ENCODE results near the gene ANKRD44. TPM values are rescaled to one million over a fixed set of nuclear protein-coding genes. Genes with fewer than 3 reads are reported as not detected.

ANKRD44 gene
- total and polyA plus RNA-seq, 8 donors, result 23.2 to 52.6 (median 29.8) TPM

GRCh38 chr2:197251163-197251562 lies 59.4 kb downstream of the ANKRD44 start:
- TF ChIP-seq, protein P1, sequence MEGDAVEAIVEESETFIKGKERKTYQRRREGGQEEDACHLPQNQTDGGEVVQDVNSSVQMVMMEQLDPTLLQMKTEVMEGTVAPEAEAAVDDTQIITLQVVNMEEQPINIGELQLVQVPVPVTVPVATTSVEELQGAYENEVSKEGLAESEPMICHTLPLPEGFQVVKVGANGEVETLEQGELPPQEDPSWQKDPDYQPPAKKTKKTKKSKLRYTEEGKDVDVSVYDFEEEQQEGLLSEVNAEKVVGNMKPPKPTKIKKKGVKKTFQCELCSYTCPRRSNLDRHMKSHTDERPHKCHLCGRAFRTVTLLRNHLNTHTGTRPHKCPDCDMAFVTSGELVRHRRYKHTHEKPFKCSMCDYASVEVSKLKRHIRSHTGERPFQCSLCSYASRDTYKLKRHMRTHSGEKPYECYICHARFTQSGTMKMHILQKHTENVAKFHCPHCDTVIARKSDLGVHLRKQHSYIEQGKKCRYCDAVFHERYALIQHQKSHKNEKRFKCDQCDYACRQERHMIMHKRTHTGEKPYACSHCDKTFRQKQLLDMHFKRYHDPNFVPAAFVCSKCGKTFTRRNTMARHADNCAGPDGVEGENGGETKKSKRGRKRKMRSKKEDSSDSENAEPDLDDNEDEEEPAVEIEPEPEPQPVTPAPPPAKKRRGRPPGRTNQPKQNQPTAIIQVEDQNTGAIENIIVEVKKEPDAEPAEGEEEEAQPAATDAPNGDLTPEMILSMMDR (IDR thresholded peaks at IDR 0.05), result no peak
- DNase-seq (no peak), ATAC-seq (no peak)
- Histone ChIP-seq H3K27me3 (no peaks in the 10 kb centered on the region), H3K27ac (no peak overlapping the region), H3K4me3 (no peak overlapping the region), H3K9me3 (no peaks in the 10 kb centered on the region), H3K36me3 (no peaks in the 10 kb centered on the region), H3K4me1 (peaks cover 12 to 56% of the 10 kb centered on the region in 2 donors)
- intact Hi-C loops (cut with DNase I), result no loop called here

DNA sequence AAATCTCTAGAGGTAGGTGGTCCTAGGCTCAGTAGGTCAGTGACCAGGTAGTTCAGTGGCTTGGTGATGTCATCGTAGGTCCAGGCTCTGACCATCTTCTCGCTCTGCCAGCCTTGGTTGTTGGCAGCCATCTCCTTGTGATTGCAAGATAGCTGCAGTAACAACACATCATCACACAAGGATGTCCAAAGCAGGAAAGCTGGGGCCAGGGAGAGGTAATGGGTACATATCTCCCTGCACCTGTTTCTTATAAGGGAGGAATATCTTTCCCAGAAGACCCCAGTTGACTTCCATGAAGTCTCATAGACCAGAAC lies 60.5 kb downstream of the ANKRD44 start:
- TF ChIP-seq, protein P1 (IDR thresholded peaks at IDR 0.05), result no peak
- DNase-seq, result no peak
- intact Hi-C loops (cut with DNase I), result no loop called here

DNA sequence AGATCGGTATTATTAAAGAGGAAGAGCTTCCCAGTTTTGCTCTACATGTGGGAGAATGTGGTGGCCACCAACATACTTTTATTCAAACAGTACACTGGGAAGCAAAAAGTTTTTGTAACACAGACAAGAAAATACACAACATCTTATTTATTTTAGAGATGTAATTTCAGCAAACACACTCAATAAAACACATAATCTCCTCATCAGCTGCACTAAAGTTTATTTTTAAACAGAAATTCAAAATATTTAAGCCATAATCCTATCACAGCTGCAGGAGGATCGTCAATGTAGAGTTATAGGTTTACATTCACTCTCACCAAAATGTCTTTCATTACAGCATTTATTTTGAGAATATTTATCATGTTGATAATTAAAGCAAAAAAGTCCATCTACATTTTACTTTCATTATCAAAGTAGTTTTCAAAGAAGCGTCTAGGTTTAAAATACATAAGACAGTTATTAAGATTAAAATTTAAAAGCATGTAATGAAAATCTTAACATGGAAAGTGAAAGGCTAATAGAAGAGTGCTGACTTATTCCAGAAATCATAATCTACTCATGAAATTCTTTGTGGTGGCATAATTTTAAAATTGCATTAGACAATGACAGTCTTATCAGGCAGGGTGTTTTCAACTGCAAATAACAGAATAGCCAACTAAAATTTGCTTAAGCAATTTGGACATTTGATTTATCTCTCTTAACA lies 61.0 kb downstream of the ANKRD44 start:
- TF ChIP-seq, protein P1 (IDR thresholded peaks at IDR 0.05), result no peak

More for the DNA sequence above, 60.5 kb downstream of the ANKRD44 start:
- no peak for ATAC-seq
- Histone ChIP-seq H3K27ac (no peak overlapping the region), H3K4me1 (peaks cover 3 to 45% of the 10 kb centered on the region in 2 donors), H3K27me3 (no peaks in the 10 kb centered on the region), H3K9me3 (no peaks in the 10 kb centered on the region), H3K4me3 (no peak overlapping the region), H3K36me3 (no peaks in the 10 kb centered on the region)

GRCh38 chr2:197248623-197249022 lies 62.0 kb downstream of the ANKRD44 start:
- peak; percentile 33 for ATAC-seq
- TF ChIP-seq, protein P1 (IDR thresholded peaks at IDR 0.05), result no peak
- Histone ChIP-seq H3K36me3 (no peaks in the 10 kb centered on the region), H3K27me3 (no peaks in the 10 kb centered on the region), H3K27ac (peak overlapping the region in 1 of 2 donors; percentile 9), H3K9me3 (no peaks in the 10 kb centered on the region), H3K4me1 (peaks cover 2 to 31% of the 10 kb centered on the region in 2 donors), H3K4me3 (no peak overlapping the region)
- no peak for DNase-seq
- intact Hi-C loops (cut with DNase I), result no loop called here

More for the DNA sequence above, 61.0 kb downstream of the ANKRD44 start:
- no peak for ATAC-seq
- H3K4me3 ChIP-seq, result no peak overlapping the region
- DNase-seq, result no peak
- H3K9me3 ChIP-seq, result no peaks in the 10 kb centered on the region
- intact Hi-C loops (cut with DNase I), result no loop called here
- H3K27me3 ChIP-seq, result no peaks in the 10 kb centered on the region
- peaks cover 2 to 40% of the 10 kb centered on the region in 2 donors for H3K4me1 ChIP-seq
- H3K27ac ChIP-seq, result peak overlapping the region in 1 of 2 donors; percentile 9
- no peaks in the 10 kb centered on the region for H3K36me3 ChIP-seq

GRCh38 chr2:197248001-197248401 lies 62.6 kb downstream of the ANKRD44 start:
- Histone ChIP-seq H3K27ac (no peak overlapping the region), H3K4me3 (no peak overlapping the region), H3K4me1 (peaks cover 2 to 29% of the 10 kb centered on the region in 2 donors), H3K27me3 (no peaks in the 10 kb centered on the region), H3K36me3 (no peaks in the 10 kb centered on the region), H3K9me3 (no peaks in the 10 kb centered on the region)
- ATAC-seq (no peak), DNase-seq (no peak)
- intact Hi-C loops (cut with DNase I), result no loop called here
- TF ChIP-seq, protein P1 (IDR thresholded peaks at IDR 0.05), result no peak

All from left lung (tissue), 10 donors.